Activated CD4-positive, CD25-positive, alpha-beta regulatory T cell treated with anti-CD3 and anti-CD28 coated beads, Interleukin-2, amount 50 U/mL, for 72 hours (primary cell): ENCODE results near the gene SERPING1.
"Not testable (repeated sequence)": the region's sequence is repeated elsewhere in the genome, so short reads cannot be mapped to it uniquely, and the experiment has no call there.

Experiments used
- DNase-seq: peaks from one replicate; pipeline ENCODE4 v3.0.0; 2021

The SERPING1 gene

DNA sequence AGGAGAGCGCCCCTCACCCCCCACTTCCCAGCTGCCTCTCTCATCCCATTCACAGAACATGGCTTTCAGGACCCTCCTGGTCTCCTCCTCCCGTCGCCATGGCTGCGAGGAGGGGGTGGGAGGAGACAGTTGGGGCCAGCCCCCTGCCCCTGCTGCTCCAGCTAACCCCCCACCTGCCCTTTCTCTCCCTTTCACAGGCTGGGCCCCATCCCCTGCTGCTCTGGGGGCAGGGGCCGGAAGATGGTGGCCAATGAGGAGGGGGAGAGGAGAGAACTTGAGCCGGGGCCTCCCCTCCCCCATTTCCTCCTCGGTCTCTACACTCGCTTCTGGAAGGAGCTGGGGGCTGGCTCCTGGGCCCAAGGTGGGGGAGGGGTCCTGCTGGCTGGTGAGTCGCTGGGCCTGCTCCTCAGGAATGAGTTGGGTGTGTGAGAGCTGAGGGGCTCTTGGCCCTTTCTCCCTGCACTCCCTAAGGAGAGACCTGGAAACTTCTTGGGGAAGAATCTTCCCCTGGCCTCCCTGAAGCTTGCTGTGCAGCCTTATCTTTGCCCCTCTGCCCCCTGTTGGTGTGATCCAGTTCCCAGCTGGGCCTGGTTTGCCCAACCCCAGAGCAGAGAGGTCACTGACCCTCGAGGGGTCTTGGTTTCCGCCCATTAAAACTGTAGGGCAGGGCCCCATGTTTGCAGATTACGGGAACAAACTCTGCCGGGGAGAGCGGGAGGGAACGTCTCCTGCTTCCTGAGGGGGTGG lies 42.0 kb downstream of the SERPING1 start:
- DNase-seq: no peak

DNA sequence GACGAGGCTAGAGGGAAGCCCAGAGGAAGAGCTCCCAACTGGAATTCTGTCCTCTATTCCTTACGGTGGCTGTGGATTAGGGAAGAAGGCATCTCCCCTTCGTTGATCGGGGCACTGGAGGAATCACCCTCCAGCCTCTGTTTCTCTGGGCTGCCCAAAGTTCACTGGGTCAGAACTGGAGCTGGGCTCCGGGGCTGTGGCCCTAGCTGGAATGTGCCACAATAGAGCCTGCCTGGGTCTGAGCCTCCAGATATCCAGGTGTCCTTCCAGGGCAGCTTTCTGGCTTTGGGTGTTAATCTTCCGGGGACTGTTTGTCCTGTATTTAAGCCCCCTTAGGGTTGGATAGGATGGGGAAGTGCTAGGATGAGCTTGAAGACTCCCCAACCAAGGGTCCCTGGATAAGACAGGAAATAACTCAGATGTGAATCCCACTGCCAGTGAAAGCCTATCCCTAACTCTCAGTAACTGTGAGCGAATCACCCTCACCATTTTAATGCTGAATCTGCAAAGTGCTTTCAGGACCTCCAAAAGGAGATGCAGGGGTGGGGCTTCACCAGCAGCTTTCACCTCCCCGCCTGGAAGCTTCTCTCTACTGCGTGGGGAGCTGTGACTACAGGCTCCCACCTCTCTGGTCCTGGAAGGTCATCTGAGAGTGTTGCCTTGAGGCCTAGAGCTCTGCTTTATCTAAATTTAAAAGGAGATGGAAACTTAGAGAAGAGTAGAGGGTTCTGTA lies 42.7 kb downstream of the SERPING1 start:
- DNase-seq: no peak

DNA sequence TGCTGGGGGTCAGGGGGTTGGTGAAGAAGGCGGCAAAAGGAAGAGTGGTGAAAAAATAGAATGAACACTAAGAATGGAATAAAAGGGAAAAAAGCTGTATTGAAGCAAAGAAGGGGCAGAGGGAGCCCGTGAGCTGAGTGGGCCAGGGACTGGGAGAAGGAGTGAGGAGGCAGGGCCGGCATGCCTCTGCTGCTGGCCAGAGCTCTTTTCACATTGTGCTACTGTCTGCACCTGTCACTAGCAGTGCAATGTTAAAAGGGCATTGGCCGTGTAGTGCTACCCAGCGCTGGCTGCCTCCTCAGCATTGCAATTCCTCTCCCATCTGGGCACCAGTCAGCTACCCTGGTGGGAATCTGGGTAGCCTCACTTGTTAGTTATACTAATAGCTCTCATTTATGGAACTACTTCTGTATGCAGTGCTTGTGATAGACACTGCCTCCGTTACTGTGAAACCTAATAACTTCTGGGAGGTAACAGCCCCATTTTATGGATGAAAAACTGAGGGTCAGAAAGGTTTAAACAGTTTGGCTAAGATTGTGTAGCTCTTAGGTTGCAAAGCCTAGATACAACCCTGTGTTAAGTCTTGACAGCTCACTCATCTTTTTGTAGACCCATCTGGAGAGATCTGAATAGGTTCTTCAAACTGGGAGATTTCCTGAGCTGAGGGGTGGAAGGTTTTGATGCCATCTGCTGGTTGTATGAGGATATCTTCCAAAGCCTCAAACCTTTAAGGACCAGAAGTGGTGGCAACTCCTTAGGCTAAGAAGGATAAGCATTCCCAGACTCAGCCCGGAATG lies 43.7 kb downstream of the SERPING1 start:
- no peak for DNase-seq

- no peak for DNase-seq
Measured at GRCh38 chr11:57643802-57644201, 46.3 kb downstream of the SERPING1 start.

- DNase-seq: peak; percentile 84
Measured at GRCh38 chr11:57644748-57645688, 47.5 kb downstream of the SERPING1 start.

- DNase-seq: no peak
Measured at GRCh38 chr11:57645689-57646085, 48.2 kb downstream of the SERPING1 start.

- DNase-seq: no peak
Measured at GRCh38 chr11:57646194-57646798, 48.8 kb downstream of the SERPING1 start.

- DNase-seq: no peak
Measured at GRCh38 chr11:57646799-57647303, 49.4 kb downstream of the SERPING1 start.

- DNase-seq: no peak
Measured at GRCh38 chr11:57647372-57647771, 49.9 kb downstream of the SERPING1 start.

- DNase-seq: no peak
Measured at GRCh38 chr11:57647960-57648800, 50.7 kb downstream of the SERPING1 start.

GRCh38 chr11:57648801-57649735 lies 51.6 kb downstream of the SERPING1 start:
- DNase-seq: no peak

DNA sequence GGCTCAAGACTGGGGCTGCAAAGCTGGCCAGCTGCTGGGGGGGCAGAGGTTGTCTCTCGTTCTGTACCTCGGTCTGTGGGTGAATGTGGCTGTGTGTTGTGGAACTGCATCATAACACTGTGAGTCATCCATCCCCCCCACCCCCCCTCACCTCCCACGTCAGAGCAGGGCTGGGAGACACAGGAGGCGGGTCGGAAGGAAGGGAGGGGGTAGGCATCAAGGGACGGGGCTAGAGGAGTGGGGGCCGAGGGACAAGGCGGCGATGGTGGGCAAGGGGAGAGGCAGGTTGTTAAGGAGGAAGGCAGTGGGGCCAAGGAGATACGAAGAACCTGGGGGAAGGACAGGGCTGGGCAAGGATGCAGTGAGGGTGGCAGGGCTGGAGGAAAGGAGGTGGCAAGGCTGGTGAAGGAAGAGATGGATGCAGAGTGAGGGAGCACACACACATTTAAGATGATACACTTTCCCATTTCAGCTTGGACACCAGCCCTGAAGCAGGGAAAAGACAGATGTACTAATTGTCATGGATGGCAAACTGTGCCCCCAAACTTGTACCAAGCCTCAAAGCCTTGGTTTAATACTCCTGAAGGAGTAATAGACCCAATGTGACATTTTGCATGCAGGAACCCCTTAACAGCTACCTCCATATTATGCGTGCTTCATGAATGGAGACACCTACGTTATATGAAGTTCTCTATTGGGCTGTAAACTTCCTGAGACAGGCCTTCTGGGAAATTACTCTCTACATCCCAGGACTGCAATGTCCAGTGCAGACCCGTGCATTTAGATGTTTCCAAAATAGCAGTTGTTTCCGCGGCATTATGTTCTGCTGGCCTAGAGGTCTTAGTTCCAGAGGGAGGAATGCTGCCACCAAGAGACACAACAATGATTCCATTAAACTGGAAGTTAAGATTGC lies 52.6 kb downstream of the SERPING1 start, which contains the start of gene YPEL4:
TSS of gene YPEL4 (minus strand) at position 87 of the 913 bp plus-strand sequence. CDS start 2,805 bp downstream, outside the sequence.
- no peak for DNase-seq

GRCh38 chr11:57650739-57651090 lies 53.2 kb downstream of the SERPING1 start:
- DNase-seq: no peak

GRCh38 chr11:57651408-57651807 lies 53.9 kb downstream of the SERPING1 start:
- DNase-seq: no peak

DNA sequence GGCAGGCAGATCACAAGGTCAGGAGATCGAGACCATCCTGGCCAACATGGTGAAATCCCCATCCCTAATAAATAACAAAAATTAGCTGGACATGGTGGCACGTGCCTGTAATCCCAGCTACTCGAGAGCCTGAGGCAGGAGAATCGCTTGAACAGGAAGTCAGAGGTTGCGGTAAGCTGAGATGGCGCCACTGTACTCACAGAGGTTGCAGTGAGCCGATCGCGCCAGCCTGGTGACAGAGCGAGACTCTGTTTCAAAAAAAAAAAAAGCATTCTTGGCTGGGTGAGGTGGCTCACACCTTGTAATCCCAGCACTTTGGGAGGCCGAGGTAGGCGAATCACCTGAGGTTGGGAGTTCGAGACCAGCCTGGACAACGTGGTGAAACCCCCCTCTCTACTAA lies 54.7 kb downstream of the SERPING1 start:
- not testable (repeated sequence) for DNase-seq

DNA sequence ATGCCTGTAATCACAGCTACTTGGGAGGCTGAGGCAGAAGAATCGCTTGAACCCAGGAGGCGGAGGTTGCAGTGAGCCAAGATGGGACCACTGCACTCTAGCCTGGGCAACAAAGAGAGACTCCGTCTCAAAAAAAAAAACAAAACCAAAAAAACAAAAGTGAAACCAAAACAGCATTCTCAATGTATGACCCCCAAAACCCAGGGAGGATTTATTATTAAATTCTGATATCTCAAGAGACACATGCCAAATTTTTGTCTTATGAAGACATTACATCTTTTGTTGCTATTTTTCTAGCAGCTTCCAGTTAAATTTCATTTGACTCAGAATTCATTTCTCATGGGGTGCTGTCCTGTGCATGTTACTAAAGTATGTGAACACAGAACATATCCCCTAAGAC lies 55.2 kb downstream of the SERPING1 start:
- no peak for DNase-seq

- no peak for DNase-seq
Measured at GRCh38 chr11:57653163-57653562, 55.7 kb downstream of the SERPING1 start.

DNA sequence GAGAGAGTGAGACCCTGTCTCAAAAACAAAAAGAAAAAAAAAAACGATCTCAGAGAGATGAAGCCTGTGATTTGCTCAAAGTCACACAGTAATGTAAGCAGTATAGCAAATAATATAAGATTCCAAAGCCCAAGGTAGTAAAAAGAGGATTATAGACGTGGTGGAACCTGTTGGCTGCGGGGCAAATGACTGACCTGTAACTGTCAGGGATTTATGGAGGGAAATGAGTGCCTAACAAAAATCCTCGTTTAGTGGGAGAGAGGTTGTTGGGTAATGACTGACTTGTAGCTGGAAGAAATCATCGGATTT lies 59.4 kb downstream of the SERPING1 start:
- no peak for DNase-seq
